Cardiac ventricle fibroblast (primary cell): ENCODE data around the gene IFNA6. TPM values are rescaled to one million over a fixed set of nuclear protein-coding genes. Genes with fewer than 3 reads are reported as not detected.

Source experiments
- total RNA-seq: library from RNA; depleted of rRNA; stranded (reverse); fragments of >200 nt; gene quantifications from 2 replicates; pipeline ENCODE4 v1.2.3, GENCODE V29; 2015

IFNA6 gene
- total RNA-seq, result not detected in 2 replicates

DNA sequence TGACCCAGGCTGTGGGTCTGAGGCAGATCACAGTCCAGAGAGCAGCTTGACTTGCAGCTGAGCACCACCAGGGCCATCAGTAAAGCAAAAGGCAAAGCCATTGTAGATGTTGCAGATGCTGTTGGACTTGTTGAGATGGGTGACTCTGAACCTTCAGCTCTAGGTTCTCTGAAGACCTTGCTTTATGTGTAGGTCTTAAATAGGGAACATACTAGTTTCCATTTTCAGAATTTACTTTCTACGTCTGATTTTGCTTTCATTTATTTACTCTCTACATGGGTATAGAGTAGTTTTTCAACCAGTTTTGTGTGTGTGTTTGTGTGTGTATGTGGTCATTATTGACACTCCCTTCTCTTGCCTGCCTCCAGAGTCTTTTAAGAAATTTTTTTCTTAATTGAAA, at the start of gene IFNA6:
TSS of gene IFNA6 (minus strand) at position 101 of the 400 bp plus-strand sequence. CDS start at position 101, 0 bp downstream.

DNA sequence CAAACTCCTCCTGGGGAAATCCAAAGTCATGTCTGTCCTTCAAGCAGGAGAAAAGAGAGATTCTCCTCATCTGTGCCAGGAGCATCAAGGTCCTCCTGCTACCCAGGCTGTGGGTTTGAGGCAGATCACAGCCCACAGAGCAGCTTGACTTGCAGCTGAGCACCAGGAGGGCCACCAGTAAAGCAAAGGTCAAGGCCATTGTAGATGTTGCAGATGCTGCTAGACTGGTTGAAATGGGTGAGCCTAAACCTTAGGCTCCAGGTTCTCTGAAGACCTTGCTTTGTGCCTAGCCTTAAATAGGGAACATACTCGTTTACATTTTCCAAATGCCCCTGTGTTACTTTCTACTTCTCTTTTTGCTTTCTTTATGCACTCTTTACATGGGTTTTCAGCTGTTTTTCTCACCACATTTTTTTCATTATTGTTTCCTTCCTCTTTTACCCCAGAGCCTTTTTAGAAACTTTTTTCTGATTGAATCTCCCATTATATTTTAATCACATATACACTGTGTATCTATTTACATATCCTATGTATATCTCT, 34.5 kb upstream of the IFNA6 start, which contains the start of gene IFNA2:
TSS of gene IFNA2 (minus strand) at position 268 of the 540 bp plus-strand sequence. CDS start at position 199, 69 bp downstream.

DNA sequence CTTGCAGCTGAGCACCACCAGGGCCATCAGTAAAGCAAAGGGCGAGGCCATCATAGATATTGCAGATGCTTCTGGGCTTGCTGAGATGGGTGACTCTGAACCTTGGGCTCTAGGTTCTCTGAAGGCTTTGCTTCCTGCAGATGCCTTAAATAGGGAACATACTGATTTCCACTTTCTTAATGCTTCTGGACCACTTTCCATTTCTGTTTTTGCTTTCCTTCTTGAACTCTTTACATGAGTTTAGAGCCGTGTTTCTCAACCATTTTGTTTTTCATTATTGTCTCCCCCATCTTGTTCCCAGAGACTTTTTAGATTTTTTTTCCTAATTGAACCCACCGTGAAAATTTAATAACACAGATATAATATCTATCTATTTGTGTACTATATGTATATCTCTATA, 17.3 kb upstream of the IFNA6 start, which contains the start of gene IFNA13:
TSS of gene IFNA13 (minus strand) at position 101 of the 400 bp plus-strand sequence. CDS start at position 54, 47 bp downstream.

DNA sequence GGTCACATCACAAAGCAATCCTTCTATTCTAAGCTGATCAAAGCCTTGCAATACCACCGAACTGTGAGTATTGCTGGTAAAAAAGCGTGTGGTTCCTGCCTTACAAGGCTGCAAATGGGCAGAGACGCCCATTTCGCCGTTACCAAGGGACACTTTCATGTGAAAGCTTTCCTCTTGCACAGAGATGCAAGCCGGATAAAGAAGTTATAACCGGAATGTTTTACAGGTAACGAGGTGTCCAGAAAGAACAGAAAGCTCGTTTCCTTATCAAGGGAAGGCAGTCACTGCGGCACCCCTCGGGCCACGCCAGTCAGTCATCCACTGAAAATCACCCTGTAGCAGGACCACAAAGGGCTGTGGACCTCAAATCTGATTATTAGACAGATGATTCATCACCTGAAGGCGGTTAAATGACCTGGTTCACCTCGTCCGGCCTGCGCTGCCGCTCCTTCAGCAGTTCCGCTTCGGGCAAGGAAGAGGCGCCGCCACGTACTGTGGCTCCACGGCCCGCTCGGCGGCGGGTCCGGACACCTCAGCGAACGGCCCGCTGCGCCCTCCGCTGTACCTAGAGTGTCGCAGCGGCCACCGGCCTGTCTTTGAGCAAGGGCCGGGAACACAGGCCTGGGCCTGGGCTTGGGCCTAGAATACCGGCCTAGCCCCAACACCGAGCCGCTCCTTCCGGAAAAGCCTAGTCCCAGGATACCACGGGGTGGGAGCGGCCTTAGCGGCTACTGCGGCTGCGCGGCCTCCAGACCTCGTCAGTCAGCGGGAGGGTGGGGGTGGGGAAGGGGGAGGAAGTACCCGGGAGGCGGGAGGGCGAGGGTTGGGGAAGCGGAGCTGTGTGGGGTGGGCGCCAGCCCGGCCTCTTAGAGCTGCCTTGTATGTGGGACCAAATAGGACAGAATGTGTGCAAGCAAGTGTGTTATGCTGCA, 15.7 kb downstream of the IFNA6 start, which contains the start of gene KLHL9:
TSS of gene KLHL9 (minus strand) at position 704 of the 932 bp plus-strand sequence. CDS start at position 159, 545 bp downstream.

DNA sequence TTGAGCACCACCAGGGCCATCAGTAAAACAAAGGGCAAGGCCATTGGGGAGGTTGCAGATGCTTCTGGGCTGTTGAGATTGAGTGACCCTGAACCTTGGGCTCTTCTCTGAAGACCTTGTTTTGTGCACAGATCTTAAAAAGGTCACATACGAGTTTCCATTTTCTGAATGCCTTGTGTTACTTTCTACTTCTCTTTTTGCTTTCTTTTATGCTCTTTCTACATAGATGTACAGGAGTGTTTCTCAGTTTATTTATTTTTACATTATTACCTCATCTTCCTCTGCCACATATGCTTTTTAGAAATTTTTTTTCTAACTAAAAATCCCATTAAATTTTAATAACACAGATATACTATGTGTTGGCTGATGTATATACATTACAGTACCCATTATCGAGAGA, 45.5 kb downstream of the IFNA6 start, which contains the start of gene IFNA5:
TSS of gene IFNA5 (minus strand) at position 101 of the 400 bp plus-strand sequence. CDS start at position 44, 57 bp downstream.

Other genes with a start within 250 kb of the IFNA6 start
- gene IFNW1, start 209.1 kb downstream of the IFNA6 start, total RNA-seq, result not detected in 2 replicates
- not detected in 2 replicates for gene IFNA21, start 184.2 kb downstream of the IFNA6 start, total RNA-seq
- gene IFNA4, start 163.3 kb downstream of the IFNA6 start, total RNA-seq, result not detected in 2 replicates
- gene IFNA7, start 148.7 kb downstream of the IFNA6 start, total RNA-seq, result not detected in 2 replicates
- gene IFNA10, start 143.7 kb downstream of the IFNA6 start, total RNA-seq, result not detected in 2 replicates
- not detected in 2 replicates for gene IFNA16, start 133.6 kb downstream of the IFNA6 start, total RNA-seq
- not detected in 2 replicates for gene IFNA17, start 122.7 kb downstream of the IFNA6 start, total RNA-seq
- gene IFNA14, start 110.9 kb downstream of the IFNA6 start, total RNA-seq, result not detected in 2 replicates
- not detected in 2 replicates for gene IFNA5, start 45.6 kb downstream of the IFNA6 start, total RNA-seq
- gene KLHL9, start 15.5 kb downstream of the IFNA6 start, total RNA-seq, result 20.5 and 26.0 TPM in 2 replicates
- not detected in 2 replicates for gene IFNA13, start 17.2 kb upstream of the IFNA6 start, total RNA-seq
- not detected in 2 replicates for gene IFNA2, start 34.5 kb upstream of the IFNA6 start, total RNA-seq
- not detected in 2 replicates for gene IFNA8, start 58.2 kb upstream of the IFNA6 start, total RNA-seq
- not detected in 2 replicates for gene IFNA1, start 89.6 kb upstream of the IFNA6 start, total RNA-seq
- gene IFNE, start 131.4 kb upstream of the IFNA6 start, total RNA-seq, result 0.34 and 0.56 TPM in 2 replicates